ENCODE results near the gene TNFAIP2. TPM values are rescaled to one million over a fixed set of nuclear protein-coding genes. Genes with fewer than 3 reads are reported as not detected.
A peak's percentile ranks its signal among the peaks of the same experiment; 100 is the strongest.

Gene TNFAIP2
- total RNA-seq, 1 experiment from 2014 or later, result 366 TPM

GRCh38 chr14:103099733-103100280 is 23.5 kb upstream of the TNFAIP2 start:
- intact Hi-C loops (cut with micrococcal nuclease; ENCODE audit: unreplicated experiment), result loop anchor here (1.0 to 10.0 kb wide), 2 partner anchors 9 to 295 kb away; no protein-coding TSS in a partner anchor
- Histone ChIP-seq H3K27ac (peak overlapping the region; percentile 83), H3K4me1 (replicated peaks; ENCODE audit: insufficient read depth) (peaks cover 56% of the 10 kb centered on the region), H3F3A (ENCODE audit: insufficient read depth, low read depth) (peaks cover 47% of the 10 kb centered on the region), H3K27me3 (ENCODE audit: insufficient read depth, low read depth) (no peaks in the 10 kb centered on the region), H4K20me1 (ENCODE audit: insufficient read depth) (no peaks in the 10 kb centered on the region), H3K9me3 (ENCODE audit: insufficient read depth, low read depth) (no peaks in the 10 kb centered on the region), H3K4me2 (peak overlapping the region; percentile 63), H3K36me3 (ENCODE audit: low read depth) (no peaks in the 10 kb centered on the region), H3K79me2 (ENCODE audit: low read depth) (no peaks in the 10 kb centered on the region), H2AFZ (peak overlapping the region; percentile 44), H3K9me2 (ENCODE audit: insufficient read depth) (no peaks in the 10 kb centered on the region), H3K4me3 (peak overlapping the region; percentile 9; the same call in 1 of the 2 replicates)
- peak in 1 of 2 experiments; percentile 77 for DNase-seq
- TF ChIP-seq EZH2 (IDR thresholded peaks at IDR 0.05; ENCODE audit: low read depth) (no peak), CTCF (conservative IDR thresholded peaks at IDR 0.05) (no peak)
- CTCF ChIA-PET, result interaction anchor here (0.5 to 0.8 kb wide), 6 partner anchors 15 to 300 kb away, joined by 3 to 18 read pairs (median 4); no protein-coding TSS in a partner anchor
- POLR2A ChIA-PET (ENCODE audit: unreplicated experiment), result interaction anchor here (0.5 kb wide), 1 partner anchor 1144 kb away, joined by 10 read pairs; no protein-coding TSS in a partner anchor
- BruUV-seq (replicated peaks), result no TSS peak

GRCh38 chr14:103100281-103101121 is 22.8 kb upstream of the TNFAIP2 start:
- Histone ChIP-seq H3K36me3 (ENCODE audit: low read depth) (no peaks in the 10 kb centered on the region), H3K27me3 (ENCODE audit: insufficient read depth, low read depth) (no peaks in the 10 kb centered on the region), H3K27ac (peak overlapping the region; percentile 83), H2AFZ (peak overlapping the region; percentile 44), H3K4me1 (replicated peaks; ENCODE audit: insufficient read depth) (peaks cover 63% of the 10 kb centered on the region), H3K79me2 (ENCODE audit: low read depth) (no peaks in the 10 kb centered on the region), H3K4me3 (peak overlapping the region; percentile 9; the same call in 1 of the 2 replicates), H3F3A (ENCODE audit: insufficient read depth, low read depth) (peaks cover 47% of the 10 kb centered on the region), H3K4me2 (peak overlapping the region; percentile 63), H3K9me2 (ENCODE audit: insufficient read depth) (no peaks in the 10 kb centered on the region), H4K20me1 (ENCODE audit: insufficient read depth) (no peaks in the 10 kb centered on the region), H3K9me3 (ENCODE audit: insufficient read depth, low read depth) (no peaks in the 10 kb centered on the region)
- intact Hi-C loops (cut with micrococcal nuclease; ENCODE audit: unreplicated experiment), result loop anchor here (1.0 to 10.0 kb wide), 2 partner anchors 9 to 294 kb away; no protein-coding TSS in a partner anchor
- ChIA-PET POLR2A (ENCODE audit: unreplicated experiment) (interaction anchor here (0.5 to 0.7 kb wide), 4 partner anchors 10 to 1144 kb away, joined by 3 to 10 read pairs (median 6); no protein-coding TSS in a partner anchor), CTCF (interaction anchor here (0.5 to 1.2 kb wide), 6 partner anchors 19 to 406 kb away, joined by 3 to 18 read pairs (median 5); no protein-coding TSS in a partner anchor)
- TF ChIP-seq EZH2 (IDR thresholded peaks at IDR 0.05; ENCODE audit: low read depth) (no peak), CTCF (conservative IDR thresholded peaks at IDR 0.05) (no peak)
- no TSS peak for BruUV-seq (replicated peaks)
- DNase-seq, result peak; percentile 85 to 93

GRCh38 chr14:103101257-103101962 is 21.9 kb upstream of the TNFAIP2 start:
- CTCF ChIA-PET, result interaction anchor here (1.2 kb wide), 1 partner anchor 407 kb away, joined by 9 read pairs; no protein-coding TSS in a partner anchor
- Histone ChIP-seq H4K20me1 (ENCODE audit: insufficient read depth) (no peaks in the 10 kb centered on the region), H3K79me2 (ENCODE audit: low read depth) (no peaks in the 10 kb centered on the region), H3K9me2 (ENCODE audit: insufficient read depth) (no peaks in the 10 kb centered on the region), H2AFZ (no peak overlapping the region), H3F3A (ENCODE audit: insufficient read depth, low read depth) (peaks cover 56% of the 10 kb centered on the region), H3K4me2 (peak overlapping the region; percentile 63), H3K9me3 (ENCODE audit: insufficient read depth, low read depth) (no peaks in the 10 kb centered on the region), H3K27me3 (ENCODE audit: insufficient read depth, low read depth) (no peaks in the 10 kb centered on the region), H3K36me3 (ENCODE audit: low read depth) (no peaks in the 10 kb centered on the region), H3K4me3 (no peak overlapping the region), H3K4me1 (replicated peaks; ENCODE audit: insufficient read depth) (peaks cover 68% of the 10 kb centered on the region), H3K27ac (peak overlapping the region; percentile 83)
- no TSS peak for BruUV-seq (replicated peaks)
- TF ChIP-seq CTCF (conservative IDR thresholded peaks at IDR 0.05), result no peak
- TF ChIP-seq EZH2 (IDR thresholded peaks at IDR 0.05; ENCODE audit: low read depth), result no peak
- POLR2A ChIA-PET (ENCODE audit: unreplicated experiment), result interaction anchor here (0.6 kb wide), 1 partner anchor 9 kb away, joined by 3 read pairs; no protein-coding TSS in a partner anchor
- no peak for DNase-seq
- intact Hi-C loops (cut with micrococcal nuclease; ENCODE audit: unreplicated experiment), result loop anchor here (10.0 kb wide), 1 partner anchor 293 kb away; no protein-coding TSS in a partner anchor

Measured in PC-9 (cell line).